ENCODE results near the gene DIAPH2. TPM values are rescaled to one million over a fixed set of nuclear protein-coding genes. Genes with fewer than 3 reads are reported as not detected.

The DIAPH2 gene
- total RNA-seq, 1 donor from 2014 or later, result 7.9 TPM

GRCh38 chrX:97070346-97070745 is 385.7 kb downstream of the DIAPH2 start:
- Histone ChIP-seq H3K36me3 (ENCODE audit: control insufficient read depth, insufficient read depth, low read length) (no peaks in the 10 kb centered on the region), H3K27me3 (ENCODE audit: control insufficient read depth, insufficient read depth, low read length) (no peaks in the 10 kb centered on the region), H3K4me3 (ENCODE audit: low read depth, low read length) (no peak overlapping the region)
- FAIRE-seq, result no peak
- no peak for TF ChIP-seq CTCF (IDR thresholded peaks at IDR 0.05; ENCODE audit: insufficient read depth, low read length, severe bottlenecking)
- no peak for DNase-seq (ENCODE audit: low read depth)

- TF ChIP-seq CTCF (IDR thresholded peaks at IDR 0.05; ENCODE audit: insufficient read depth, low read length, severe bottlenecking), result no peak
- no peaks in the 10 kb centered on the region for H3K27me3 ChIP-seq (ENCODE audit: control insufficient read depth, insufficient read depth, low read length)
- H3K4me3 ChIP-seq (ENCODE audit: low read depth, low read length), result no peak overlapping the region
- no peaks in the 10 kb centered on the region for H3K36me3 ChIP-seq (ENCODE audit: control insufficient read depth, insufficient read depth, low read length)
- DNase-seq (ENCODE audit: low read depth), result peak; percentile 66
- FAIRE-seq, result no peak
Observed at GRCh38 chrX:97074400-97074799, 389.8 kb downstream of the DIAPH2 start.

GRCh38 chrX:97089116-97089515 is 404.5 kb downstream of the DIAPH2 start:
- no peak for TF ChIP-seq CTCF (IDR thresholded peaks at IDR 0.05; ENCODE audit: insufficient read depth, low read length, severe bottlenecking)
- Histone ChIP-seq H3K27me3 (ENCODE audit: control insufficient read depth, insufficient read depth, low read length) (no peaks in the 10 kb centered on the region), H3K36me3 (ENCODE audit: control insufficient read depth, insufficient read depth, low read length) (no peaks in the 10 kb centered on the region), H3K4me3 (ENCODE audit: low read depth, low read length) (no peak overlapping the region)
- no peak for FAIRE-seq
- no peak for DNase-seq (ENCODE audit: low read depth)

- H3K27me3 ChIP-seq (ENCODE audit: control insufficient read depth, insufficient read depth, low read length), result no peaks in the 10 kb centered on the region
- FAIRE-seq, result no peak
Observed at GRCh38 chrX:97096385-97096784, 411.7 kb downstream of the DIAPH2 start.

GRCh38 chrX:97102938-97103337 is 418.3 kb downstream of the DIAPH2 start:
- TF ChIP-seq CTCF (IDR thresholded peaks at IDR 0.05; ENCODE audit: insufficient read depth, low read length, severe bottlenecking), result no peak
- FAIRE-seq (no peak), DNase-seq (ENCODE audit: low read depth) (no peak)
- H3K36me3 ChIP-seq (ENCODE audit: control insufficient read depth, insufficient read depth, low read length), result no peaks in the 10 kb centered on the region
- H3K4me3 ChIP-seq (ENCODE audit: low read depth, low read length), result no peak overlapping the region
- H3K27me3 ChIP-seq (ENCODE audit: control insufficient read depth, insufficient read depth, low read length), result no peaks in the 10 kb centered on the region

More at GRCh38 chrX:97096385-97096784, 411.7 kb downstream of the DIAPH2 start:
- no peaks in the 10 kb centered on the region for H3K36me3 ChIP-seq (ENCODE audit: control insufficient read depth, insufficient read depth, low read length)
- no peak for DNase-seq (ENCODE audit: low read depth)
- TF ChIP-seq CTCF (IDR thresholded peaks at IDR 0.05; ENCODE audit: insufficient read depth, low read length, severe bottlenecking), result no peak
- H3K4me3 ChIP-seq (ENCODE audit: low read depth, low read length), result no peak overlapping the region

- DNase-seq (ENCODE audit: low read depth), result no peak
- no peak for FAIRE-seq
- Histone ChIP-seq H3K27me3 (ENCODE audit: control insufficient read depth, insufficient read depth, low read length) (no peaks in the 10 kb centered on the region), H3K4me3 (ENCODE audit: low read depth, low read length) (no peak overlapping the region), H3K36me3 (ENCODE audit: control insufficient read depth, insufficient read depth, low read length) (no peaks in the 10 kb centered on the region)
- TF ChIP-seq CTCF (IDR thresholded peaks at IDR 0.05; ENCODE audit: insufficient read depth, low read length, severe bottlenecking), result no peak
Observed at GRCh38 chrX:97109730-97110129, 425.1 kb downstream of the DIAPH2 start.
